AG09319 (cell line): Measurements from ENCODE around the gene FAM216A.
"Not testable (repeated sequence)": the region's sequence is repeated elsewhere in the genome, so short reads cannot be mapped to it uniquely, and the experiment has no call there.

Experiments used
- DNase-seq: peaks from one replicate; pipeline ENCODE4 v3.0.0-alpha.2; 2010; ENCODE audit warnings: low read depth; ENCODE audit errors: extremely low read depth
- TF ChIP-seq, protein P1 (sequence below): IDR thresholded peaks from 2 replicates; pipeline ENCODE4 v1.5.1; 2011; ENCODE audit warnings: low read depth, mild to moderate bottlenecking, inconsistent platforms, low read length, moderate library complexity

FAM216A gene

GRCh38 chr12:110465024-110465423 is 3.6 kb upstream of the FAM216A start:
- DNase-seq = no peak
- TF ChIP-seq, protein P1, sequence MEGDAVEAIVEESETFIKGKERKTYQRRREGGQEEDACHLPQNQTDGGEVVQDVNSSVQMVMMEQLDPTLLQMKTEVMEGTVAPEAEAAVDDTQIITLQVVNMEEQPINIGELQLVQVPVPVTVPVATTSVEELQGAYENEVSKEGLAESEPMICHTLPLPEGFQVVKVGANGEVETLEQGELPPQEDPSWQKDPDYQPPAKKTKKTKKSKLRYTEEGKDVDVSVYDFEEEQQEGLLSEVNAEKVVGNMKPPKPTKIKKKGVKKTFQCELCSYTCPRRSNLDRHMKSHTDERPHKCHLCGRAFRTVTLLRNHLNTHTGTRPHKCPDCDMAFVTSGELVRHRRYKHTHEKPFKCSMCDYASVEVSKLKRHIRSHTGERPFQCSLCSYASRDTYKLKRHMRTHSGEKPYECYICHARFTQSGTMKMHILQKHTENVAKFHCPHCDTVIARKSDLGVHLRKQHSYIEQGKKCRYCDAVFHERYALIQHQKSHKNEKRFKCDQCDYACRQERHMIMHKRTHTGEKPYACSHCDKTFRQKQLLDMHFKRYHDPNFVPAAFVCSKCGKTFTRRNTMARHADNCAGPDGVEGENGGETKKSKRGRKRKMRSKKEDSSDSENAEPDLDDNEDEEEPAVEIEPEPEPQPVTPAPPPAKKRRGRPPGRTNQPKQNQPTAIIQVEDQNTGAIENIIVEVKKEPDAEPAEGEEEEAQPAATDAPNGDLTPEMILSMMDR = no peak

DNA sequence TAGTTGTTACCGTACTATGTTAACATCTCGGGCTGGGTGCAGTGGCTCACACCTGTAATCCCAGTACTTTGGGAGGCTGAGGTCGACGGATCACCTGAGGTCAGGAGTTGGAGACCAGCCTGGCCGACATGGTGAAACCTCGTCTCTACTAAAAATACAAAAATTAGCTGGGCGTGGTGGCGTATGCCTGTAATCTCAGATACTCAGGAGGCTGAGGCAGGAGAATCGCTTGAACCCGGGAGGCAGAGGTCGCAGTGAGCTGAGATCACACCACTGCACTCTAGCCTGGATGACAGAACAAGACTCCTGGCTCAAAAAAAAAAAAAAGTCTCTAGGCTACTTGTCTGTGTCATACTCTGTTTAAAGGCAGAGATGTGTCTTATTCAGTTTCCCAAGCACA is 2.9 kb upstream of the FAM216A start:
- DNase-seq = not testable (repeated sequence)

GRCh38 chr12:110466791-110467190 is 1.9 kb upstream of the FAM216A start:
- TF ChIP-seq, protein P1 = no peak
- no peak for DNase-seq

DNA sequence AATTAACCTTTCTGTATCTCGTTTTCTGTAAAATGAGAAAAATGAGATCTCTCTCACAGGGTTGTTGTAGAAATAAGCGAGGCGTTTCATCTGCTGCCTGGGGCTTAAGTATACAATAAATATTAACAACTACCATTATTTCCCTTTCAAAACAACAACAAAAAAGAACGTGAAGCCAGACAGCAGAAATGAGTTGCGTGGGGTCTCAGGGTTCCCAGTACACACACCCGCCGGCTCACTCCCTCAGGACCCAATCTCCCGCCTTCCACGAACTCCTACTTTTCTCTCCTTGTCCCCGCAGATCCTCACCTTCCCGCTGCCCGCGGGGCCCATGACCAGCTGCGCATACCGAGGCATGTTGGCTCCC is 815 bp upstream of the FAM216A start:
- no peak for DNase-seq
- TF ChIP-seq, protein P1 = no peak

DNA sequence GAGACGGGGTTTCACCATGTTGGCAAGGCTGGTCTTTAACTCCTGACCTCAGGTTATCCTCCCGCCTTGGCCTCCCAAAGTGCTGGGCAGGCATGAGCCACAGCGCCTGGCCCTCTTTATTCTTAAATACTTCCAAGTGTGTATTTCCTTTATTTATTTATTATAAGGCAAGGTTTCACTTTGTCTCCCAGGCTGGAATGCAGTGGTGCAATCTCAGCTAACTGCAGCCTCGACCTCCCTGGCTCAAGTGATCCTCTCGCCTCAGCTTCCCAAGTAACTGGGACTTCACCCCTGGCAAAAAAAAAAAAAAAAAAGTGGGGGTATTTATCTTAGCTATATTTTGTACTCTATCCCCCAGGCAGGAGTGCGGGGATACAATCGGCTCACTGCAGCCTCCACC is 6.8 kb downstream of the FAM216A start:
- no peak for DNase-seq
- TF ChIP-seq, protein P1 = no peak

DNA sequence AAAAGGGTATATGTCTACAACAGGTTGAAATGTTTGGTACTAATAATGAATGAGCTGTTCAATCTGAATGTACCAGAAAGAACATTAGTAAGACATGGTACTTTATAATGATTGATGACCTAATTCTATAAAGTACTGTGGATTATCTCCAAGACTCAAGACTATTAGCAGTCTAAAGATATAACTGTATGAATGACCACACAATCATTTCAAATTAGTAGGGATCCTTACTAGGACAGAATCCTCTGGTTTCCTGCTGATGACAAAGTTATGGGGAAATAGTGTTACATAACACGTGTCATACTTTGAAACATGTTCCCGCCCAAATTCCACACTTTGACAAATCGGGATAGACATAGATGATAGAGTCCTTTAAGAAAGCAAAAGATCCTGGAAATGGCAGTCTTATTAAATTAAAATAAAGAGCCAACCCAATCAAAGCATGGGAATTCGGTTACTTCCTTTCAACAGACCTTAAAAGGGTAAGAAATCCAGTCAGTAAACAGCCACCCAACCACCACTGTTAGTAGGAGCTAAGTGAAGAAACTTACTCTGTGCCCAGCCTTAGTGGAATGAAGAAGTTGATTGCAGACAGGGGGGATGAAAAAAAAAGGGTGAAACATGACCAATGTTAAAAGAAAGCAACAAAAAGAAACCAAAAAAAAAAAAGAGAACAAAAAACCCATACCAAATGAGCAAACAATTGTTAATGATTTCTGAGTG is 30.5 kb downstream of the FAM216A start:
- DNase-seq = no peak
- TF ChIP-seq, protein P1 = no peak

DNA sequence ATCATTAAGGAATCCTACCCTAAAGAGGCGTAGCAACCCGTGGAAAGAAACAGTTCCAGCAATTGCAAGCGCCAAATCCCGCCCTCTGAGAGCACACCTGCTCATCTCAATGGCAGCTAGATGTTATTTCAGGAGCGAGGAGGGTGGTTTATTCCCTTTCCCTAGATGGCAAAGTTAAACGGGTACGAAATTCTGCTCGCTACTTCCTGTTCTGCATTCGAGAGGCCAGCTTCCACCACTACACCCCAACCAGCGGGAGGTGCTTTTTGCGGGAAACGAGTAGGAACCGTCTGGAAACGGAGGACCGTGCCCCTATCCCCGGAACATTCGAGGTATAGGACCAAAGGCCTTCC is 32.7 kb downstream of the FAM216A start:
- TF ChIP-seq, protein P1 = no peak
- DNase-seq = no peak
